HepG2 (cell line): ENCODE results near the gene SRR. TPM values are rescaled to one million over a fixed set of nuclear protein-coding genes. Genes with fewer than 3 reads are reported as not detected.

Source experiments
- AGO1 ChIP-seq: fragments of 200-400 bp; formaldehyde crosslinking; IDR thresholded peaks from 2 replicates; pipeline ENCODE4 v1.6.1; 2017; ENCODE audit warnings: mild to moderate bottlenecking, low read depth, low read length, moderate library complexity; ENCODE audit not compliant: poor library complexity, severe bottlenecking
- AHR ChIP-seq: IDR thresholded peaks from 2 replicates; pipeline ENCODE4 v1.6.1; 2018; ENCODE audit warnings: missing genetic modification reagents, missing compliant biosample characterization
- DNMT1 ChIP-seq: sonication (generic); formaldehyde crosslinking; IDR thresholded peaks from 2 replicates; pipeline ENCODE4 v1.5.1; 2020; ENCODE audit warnings: mild to moderate bottlenecking, missing genetic modification reagents
- EHMT2 ChIP-seq: fragments of 200-600 bp; sonication (generic); IDR thresholded peaks from 2 replicates; pipeline ENCODE4 v1.7.0; 2017; ENCODE audit warnings: antibody characterized with exemption, low read depth, low read length, borderline replicate concordance
- FOXK1 ChIP-seq: sonication (generic); formaldehyde crosslinking; IDR thresholded peaks from 2 replicates; pipeline ENCODE4 v1.4.0; 2020; ENCODE audit warnings: low read depth, missing genetic modification reagents, borderline replicate concordance
- HOXA7 ChIP-seq: sonication (generic); formaldehyde crosslinking; IDR thresholded peaks from 2 replicates; pipeline ENCODE4 v1.8.1; 2022; ENCODE audit warnings: mild to moderate bottlenecking, missing genetic modification reagents, moderate library complexity
- KLF12 ChIP-seq: sonication (generic); formaldehyde crosslinking; IDR thresholded peaks from 2 replicates; pipeline ENCODE4 v1.4.0; 2020; ENCODE audit warnings: missing genetic modification reagents, borderline replicate concordance
- MIER2 ChIP-seq: IDR thresholded peaks from 2 replicates; pipeline ENCODE4 v1.6.1; 2016; ENCODE audit warnings: missing biosample characterization, missing genetic modification reagents
- MLLT10 ChIP-seq: sonication (generic); formaldehyde crosslinking; IDR thresholded peaks from 2 replicates; pipeline ENCODE4 v1.4.0; 2020; ENCODE audit warnings: missing genetic modification reagents
- NFKB2 ChIP-seq: sonication (generic); formaldehyde crosslinking; IDR thresholded peaks from 2 replicates; pipeline ENCODE4 v1.4.0; 2020; ENCODE audit warnings: missing genetic modification reagents, borderline replicate concordance
- ZNF562 ChIP-seq: sonication (generic); formaldehyde crosslinking; IDR thresholded peaks from 2 replicates; pipeline ENCODE4 v1.8.0; 2022; ENCODE audit warnings: missing genetic modification reagents, borderline replicate concordance
- ZNF619 ChIP-seq: sonication (generic); formaldehyde crosslinking; IDR thresholded peaks from 2 replicates; pipeline ENCODE4 v1.4.0; 2020; ENCODE audit warnings: mild to moderate bottlenecking, missing genetic modification reagents
- ZNF629 ChIP-seq: sonication (generic); formaldehyde crosslinking; conservative IDR thresholded peaks from 2 replicates; pipeline ENCODE4 v1.5.0; 2020; ENCODE audit warnings: missing genetic modification reagents
- ZNF768 ChIP-seq: sonication (generic); formaldehyde crosslinking; IDR thresholded peaks from 2 replicates; pipeline ENCODE4 v1.4.0; 2020; ENCODE audit warnings: missing genetic modification reagents
- ZSCAN30 ChIP-seq: sonication (generic); formaldehyde crosslinking; IDR thresholded peaks from 2 replicates; pipeline ENCODE4 v1.5.0; 2020; ENCODE audit warnings: mild to moderate bottlenecking, missing genetic modification reagents
- polyA plus RNA-seq, 8 experiments: library from polyadenylated mRNA; depleted of rRNA in 3 of 8; stranded (reverse) in 7 of 8; unstranded in 1 of 8; fragments of >200 nt; fragmentation: Illumina TruSeq in 4 of 8; extraction: Trizol in 4 of 8; gene quantifications; 2 replicates each; pipeline versions ENCODE4 v1.2.1 to v1.2.3, GENCODE V29; 2011 to 2016; ENCODE audit warnings: low read depth in 4 of 8, missing spikeins in 1 of 8, mixed read lengths in 1 of 8; ENCODE audit not compliant: insufficient read depth in 1 of 8
- total RNA-seq, 5 experiments: library from RNA; depleted of rRNA; stranded (reverse); fragments of >200 nt; fragmentation: Illumina TruSeq; extraction: Trizol; gene quantifications; 2 replicates each; pipeline ENCODE4 v1.2.3, GENCODE V29; 2016; ENCODE audit warnings: low read depth in 1 of 5
- TF ChIP-seq, protein P1 (sequence below), 2 experiments: sonication (generic) in 1 of 2; formaldehyde crosslinking in 1 of 2; IDR thresholded peaks; 2 replicates each; pipeline versions ENCODE4 v1.4.0 to v1.6.1; 2018 to 2020; ENCODE audit warnings: missing genetic modification reagents in 2 of 2, borderline replicate concordance in 1 of 2, low read depth in 1 of 2, mild to moderate bottlenecking in 1 of 2, missing biosample characterization in 1 of 2
- TF ChIP-seq, protein P2 (sequence below): sonication (generic); formaldehyde crosslinking; IDR thresholded peaks from 2 replicates; pipeline ENCODE4 v1.5.1; 2020; ENCODE audit warnings: mild to moderate bottlenecking, missing genetic modification reagents, moderate library complexity
- TF ChIP-seq, protein P3 (sequence below): IDR thresholded peaks from 2 replicates; pipeline ENCODE4 v1.6.1; 2016; ENCODE audit warnings: mild to moderate bottlenecking, missing biosample characterization, missing genetic modification reagents
- TF ChIP-seq, protein P4 (sequence below): sonication (generic); formaldehyde crosslinking; IDR thresholded peaks from 2 replicates; pipeline ENCODE4 v1.4.0; 2020; ENCODE audit warnings: missing genetic modification reagents

Gene SRR
- total and polyA plus RNA-seq, 2 of the 13 experiments (the other 11 are each of a cell fraction or from before 2014, with no cell fraction given): 3.6 to 7.8 TPM

DNA sequence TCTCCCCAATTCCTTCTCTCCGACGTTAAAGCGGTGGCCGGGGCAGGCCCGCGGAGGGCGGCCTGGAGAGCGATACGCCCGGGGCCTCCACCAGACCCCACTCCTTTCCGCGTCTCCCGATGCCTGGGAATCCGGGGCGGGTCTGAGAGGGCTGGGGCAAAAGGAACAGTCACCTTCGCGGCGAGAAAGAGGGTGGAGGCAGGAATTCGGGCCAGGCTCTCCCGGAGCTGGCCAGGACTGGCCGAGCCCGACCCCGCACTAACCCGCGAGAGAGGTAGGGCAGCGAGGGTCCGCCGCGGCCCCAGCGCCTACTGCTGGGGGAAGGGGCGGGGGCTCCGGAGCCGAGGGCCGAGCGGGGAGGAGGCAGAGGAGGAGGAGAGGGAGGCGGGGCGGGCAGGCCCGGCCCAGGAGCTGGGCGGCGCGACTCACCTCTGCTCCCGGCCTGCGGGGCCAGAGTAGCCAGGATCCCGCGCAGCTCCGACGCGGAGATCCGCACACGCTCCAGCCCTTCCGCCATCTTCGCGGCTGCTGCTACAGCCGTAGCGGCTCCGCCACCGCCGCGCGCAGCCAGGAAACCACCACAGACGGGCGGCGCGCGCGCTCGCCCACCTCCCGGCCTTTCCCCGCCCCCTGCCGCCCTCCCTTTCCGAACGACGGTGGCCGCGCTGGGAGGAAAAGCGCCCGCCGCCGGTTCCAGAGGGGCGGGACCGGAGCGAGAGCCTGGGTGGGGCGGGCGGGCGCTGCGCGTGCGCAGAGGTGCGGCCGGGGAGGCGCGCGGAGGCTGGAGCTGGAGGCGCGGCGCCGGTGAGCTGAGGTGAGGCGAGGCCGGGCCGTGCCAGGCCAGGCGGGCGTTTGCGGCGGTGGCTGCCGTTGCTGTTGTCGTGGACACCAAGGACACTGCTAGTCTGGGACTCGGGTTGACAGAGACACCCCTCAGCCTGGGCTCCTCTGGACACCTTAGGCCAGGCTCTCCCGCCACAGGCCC is at the start of gene SRR, which contains the start of gene SMG6 (continued):
- TF ChIP-seq AGO1 (no peak), ZSCAN30 (CRISPR knock-in tag) (0 out of 2 replicates have a peak, but pooled peaks have one; percentile 54), ZNF629 (CRISPR knock-in tag) (0 out of 2 replicates have a peak, but pooled peaks have one; percentile 36), MIER2 (CRISPR knock-in tag) (no peak), FOXK1 (no peak), HOXA7 (CRISPR knock-in tag) (no peak), ZNF768 (CRISPR knock-in tag) (peak; percentile 60), DNMT1 (CRISPR knock-in tag) (peak; percentile 20; the same call in 1 of the 2 replicates), ZNF619 (no peak), MLLT10 (CRISPR knock-in tag) (no peak), NFKB2 (CRISPR knock-in tag) (0 out of 2 replicates have a peak, but pooled peaks have one; percentile 11), KLF12 (CRISPR knock-in tag) (peak; percentile 90; the same call in 1 of the 2 replicates), AHR (CRISPR knock-in tag) (0 out of 2 replicates have a peak, but pooled peaks have one; percentile 80), ZNF562 (CRISPR knock-in tag) (no peak), EHMT2 (no peak)
- TF ChIP-seq, protein P1, sequence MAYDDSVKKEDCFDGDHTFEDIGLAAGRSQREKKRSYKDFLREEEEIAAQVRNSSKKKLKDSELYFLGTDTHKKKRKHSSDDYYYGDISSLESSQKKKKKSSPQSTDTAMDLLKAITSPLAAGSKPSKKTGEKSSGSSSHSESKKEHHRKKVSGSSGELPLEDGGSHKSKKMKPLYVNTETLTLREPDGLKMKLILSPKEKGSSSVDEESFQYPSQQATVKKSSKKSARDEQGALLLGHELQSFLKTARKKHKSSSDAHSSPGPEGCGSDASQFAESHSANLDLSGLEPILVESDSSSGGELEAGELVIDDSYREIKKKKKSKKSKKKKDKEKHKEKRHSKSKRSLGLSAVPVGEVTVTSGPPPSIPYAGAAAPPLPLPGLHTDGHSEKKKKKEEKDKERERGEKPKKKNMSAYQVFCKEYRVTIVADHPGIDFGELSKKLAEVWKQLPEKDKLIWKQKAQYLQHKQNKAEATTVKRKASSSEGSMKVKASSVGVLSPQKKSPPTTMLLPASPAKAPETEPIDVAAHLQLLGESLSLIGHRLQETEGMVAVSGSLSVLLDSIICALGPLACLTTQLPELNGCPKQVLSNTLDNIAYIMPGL (CRISPR knock-in tag; IDR thresholded peaks at IDR 0.05; ENCODE audit: borderline replicate concordance in 1 of 2, low read depth in 1 of 2): peak; percentile 54 to 62; a peak in 2 of 4 replicates
- TF ChIP-seq, protein P2, sequence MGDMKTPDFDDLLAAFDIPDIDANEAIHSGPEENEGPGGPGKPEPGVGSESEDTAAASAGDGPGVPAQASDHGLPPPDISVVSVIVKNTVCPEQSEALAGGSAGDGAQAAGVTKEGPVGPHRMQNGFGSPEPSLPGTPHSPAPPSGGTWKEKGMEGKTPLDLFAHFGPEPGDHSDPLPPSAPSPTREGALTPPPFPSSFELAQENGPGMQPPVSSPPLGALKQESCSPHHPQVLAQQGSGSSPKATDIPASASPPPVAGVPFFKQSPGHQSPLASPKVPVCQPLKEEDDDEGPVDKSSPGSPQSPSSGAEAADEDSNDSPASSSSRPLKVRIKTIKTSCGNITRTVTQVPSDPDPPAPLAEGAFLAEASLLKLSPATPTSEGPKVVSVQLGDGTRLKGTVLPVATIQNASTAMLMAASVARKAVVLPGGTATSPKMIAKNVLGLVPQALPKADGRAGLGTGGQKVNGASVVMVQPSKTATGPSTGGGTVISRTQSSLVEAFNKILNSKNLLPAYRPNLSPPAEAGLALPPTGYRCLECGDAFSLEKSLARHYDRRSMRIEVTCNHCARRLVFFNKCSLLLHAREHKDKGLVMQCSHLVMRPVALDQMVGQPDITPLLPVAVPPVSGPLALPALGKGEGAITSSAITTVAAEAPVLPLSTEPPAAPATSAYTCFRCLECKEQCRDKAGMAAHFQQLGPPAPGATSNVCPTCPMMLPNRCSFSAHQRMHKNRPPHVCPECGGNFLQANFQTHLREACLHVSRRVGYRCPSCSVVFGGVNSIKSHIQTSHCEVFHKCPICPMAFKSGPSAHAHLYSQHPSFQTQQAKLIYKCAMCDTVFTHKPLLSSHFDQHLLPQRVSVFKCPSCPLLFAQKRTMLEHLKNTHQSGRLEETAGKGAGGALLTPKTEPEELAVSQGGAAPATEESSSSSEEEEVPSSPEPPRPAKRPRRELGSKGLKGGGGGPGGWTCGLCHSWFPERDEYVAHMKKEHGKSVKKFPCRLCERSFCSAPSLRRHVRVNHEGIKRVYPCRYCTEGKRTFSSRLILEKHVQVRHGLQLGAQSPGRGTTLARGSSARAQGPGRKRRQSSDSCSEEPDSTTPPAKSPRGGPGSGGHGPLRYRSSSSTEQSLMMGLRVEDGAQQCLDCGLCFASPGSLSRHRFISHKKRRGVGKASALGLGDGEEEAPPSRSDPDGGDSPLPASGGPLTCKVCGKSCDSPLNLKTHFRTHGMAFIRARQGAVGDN: peak; percentile 71
- TF ChIP-seq, protein P3, sequence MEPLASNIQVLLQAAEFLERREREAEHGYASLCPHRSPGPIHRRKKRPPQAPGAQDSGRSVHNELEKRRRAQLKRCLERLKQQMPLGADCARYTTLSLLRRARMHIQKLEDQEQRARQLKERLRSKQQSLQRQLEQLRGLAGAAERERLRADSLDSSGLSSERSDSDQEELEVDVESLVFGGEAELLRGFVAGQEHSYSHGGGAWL (CRISPR knock-in tag): 0 out of 2 replicates have a peak, but pooled peaks have one; percentile 71
- TF ChIP-seq, protein P4, sequence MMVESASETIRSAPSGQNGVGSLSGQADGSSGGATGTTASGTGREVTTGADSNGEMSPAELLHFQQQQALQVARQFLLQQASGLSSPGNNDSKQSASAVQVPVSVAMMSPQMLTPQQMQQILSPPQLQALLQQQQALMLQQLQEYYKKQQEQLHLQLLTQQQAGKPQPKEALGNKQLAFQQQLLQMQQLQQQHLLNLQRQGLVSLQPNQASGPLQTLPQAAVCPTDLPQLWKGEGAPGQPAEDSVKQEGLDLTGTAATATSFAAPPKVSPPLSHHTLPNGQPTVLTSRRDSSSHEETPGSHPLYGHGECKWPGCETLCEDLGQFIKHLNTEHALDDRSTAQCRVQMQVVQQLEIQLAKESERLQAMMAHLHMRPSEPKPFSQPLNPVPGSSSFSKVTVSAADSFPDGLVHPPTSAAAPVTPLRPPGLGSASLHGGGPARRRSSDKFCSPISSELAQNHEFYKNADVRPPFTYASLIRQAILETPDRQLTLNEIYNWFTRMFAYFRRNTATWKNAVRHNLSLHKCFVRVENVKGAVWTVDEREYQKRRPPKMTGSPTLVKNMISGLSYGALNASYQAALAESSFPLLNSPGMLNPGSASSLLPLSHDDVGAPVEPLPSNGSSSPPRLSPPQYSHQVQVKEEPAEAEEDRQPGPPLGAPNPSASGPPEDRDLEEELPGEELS: 0 out of 2 replicates have a peak, but pooled peaks have one; percentile 12
